T1000 (cell line): ENCODE data around the gene RRAGA.
"Not testable (repeated sequence)": the region's sequence is repeated elsewhere in the genome, so short reads cannot be mapped to it uniquely, and the experiment has no call there.

Experiments used
- DNase-seq: peaks from one replicate; lab custom pipeline; 2025; ENCODE audit warnings: mixed read lengths; lab: John Stamatoyannopoulos, UW

RRAGA gene

GRCh38 chr9:19048966-19049916 is at the start of gene RRAGA:
Gene RRAGA, plus strand, starts transcription at chr9:19049427. Its CDS starts 233 bp downstream, at chr9:19049660.
- peak; percentile 86 for DNase-seq

DNA sequence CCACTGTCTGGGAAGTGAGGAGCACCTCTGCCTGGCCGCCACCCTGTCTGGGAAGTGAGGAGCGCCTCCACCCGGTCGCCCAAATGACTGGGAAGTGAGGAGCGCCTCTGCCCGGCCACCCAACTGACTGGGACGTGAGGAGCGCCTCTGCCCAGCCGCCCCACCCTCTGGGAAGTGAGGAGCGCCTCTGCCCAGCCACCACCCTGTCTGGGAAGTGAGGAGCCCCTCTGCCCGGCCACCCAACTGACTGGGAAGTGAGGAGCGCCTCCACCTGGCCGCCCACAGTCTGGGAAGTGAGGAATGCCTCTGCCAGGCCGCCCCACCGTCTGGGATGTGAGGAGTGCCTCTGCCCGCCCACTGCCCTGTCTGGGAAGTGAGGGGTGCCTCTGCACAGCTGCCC is 49.1 kb upstream of the RRAGA start:
- no peak for DNase-seq

- DNase-seq: no peak
Measured at GRCh38 chr9:19009391-19009965, 39.7 kb upstream of the RRAGA start.

DNA sequence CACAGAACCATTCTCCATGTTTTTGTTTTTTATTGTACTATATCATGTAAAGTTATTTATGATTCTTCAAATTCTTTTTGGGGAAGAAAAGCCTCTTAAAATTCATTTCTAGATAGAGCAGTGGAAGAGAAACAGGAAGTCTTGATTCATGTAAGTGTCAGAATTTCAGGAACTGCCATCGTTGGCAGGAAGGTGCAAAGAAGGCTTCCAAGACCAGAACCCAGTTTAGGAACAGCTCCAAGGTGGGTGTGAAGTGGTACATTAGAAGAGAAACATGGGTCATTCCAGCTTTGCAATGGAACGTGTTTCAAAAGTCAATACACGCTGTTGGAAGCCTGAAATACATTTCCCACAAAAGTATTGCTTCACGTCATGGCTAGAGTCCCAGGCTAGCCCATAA is 31.0 kb upstream of the RRAGA start:
- no peak for DNase-seq

DNA sequence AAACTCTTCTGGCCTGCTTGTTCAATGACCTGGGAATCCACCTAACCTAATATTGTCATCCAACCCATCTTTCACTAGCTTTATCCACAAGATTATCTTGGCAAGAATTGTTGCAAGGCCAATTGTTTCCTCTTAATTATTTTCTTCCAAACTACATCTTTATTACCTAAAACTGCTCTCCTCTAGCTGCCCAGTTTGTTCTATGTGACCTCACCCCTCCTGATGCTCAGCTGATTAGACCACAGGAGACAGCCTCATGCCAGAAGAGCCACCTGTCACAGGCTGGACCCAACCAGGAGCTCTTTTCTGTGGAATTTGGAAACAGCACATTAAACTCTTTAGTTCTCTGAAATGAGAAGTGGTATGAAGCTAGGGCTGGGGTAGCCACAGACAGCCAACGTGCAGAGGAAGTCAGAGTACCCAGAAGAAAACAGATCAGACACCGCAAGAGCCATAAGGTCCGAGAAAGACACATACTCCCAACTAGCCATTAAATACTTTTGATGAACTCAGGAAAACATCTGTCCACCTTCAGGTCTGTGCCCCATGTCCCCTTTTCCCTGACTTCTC is 28.3 kb upstream of the RRAGA start:
- DNase-seq: no peak

GRCh38 chr9:19021649-19022048 is 27.6 kb upstream of the RRAGA start:
- not testable (repeated sequence) for DNase-seq

DNA sequence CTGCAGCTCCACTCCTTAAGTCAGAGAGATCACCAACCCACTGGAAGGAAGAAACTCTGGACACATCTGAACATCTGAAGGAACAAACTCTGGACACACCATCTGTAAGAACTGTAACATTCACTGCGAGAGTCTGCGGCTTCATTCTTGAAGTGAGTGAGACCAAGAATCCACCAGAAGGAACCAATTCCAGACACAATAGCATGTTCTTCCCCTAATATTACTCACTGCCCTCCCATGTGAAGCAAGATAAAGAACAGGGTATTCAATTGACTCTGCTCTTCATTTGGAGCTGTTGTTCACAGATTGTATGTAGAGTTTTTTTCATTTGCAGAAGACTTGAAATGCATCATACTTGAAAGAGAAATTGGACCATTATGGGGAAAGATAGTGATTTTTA is 27.0 kb upstream of the RRAGA start:
- no peak for DNase-seq

- DNase-seq: no peak
Measured at GRCh38 chr9:19023078-19023477, 26.1 kb upstream of the RRAGA start.

DNA sequence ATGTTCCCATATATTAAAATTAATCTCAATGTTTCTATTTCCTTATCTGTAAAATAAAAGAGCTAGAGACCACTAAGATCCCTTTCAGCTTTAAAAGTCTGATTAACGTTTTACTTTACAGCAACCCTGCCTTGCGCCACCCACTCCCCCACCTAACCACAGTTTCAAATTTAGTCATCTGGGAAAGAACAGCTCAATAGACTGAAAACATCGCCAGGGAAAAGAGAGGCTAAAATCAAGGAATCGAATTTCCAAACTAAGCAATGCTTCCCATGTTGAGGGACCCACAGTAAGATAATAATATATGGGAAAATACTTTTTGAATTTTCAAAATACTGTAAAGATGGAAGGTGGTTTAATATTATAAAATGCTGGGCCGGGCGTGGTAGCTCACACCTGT is 22.9 kb upstream of the RRAGA start:
- no peak for DNase-seq

DNA sequence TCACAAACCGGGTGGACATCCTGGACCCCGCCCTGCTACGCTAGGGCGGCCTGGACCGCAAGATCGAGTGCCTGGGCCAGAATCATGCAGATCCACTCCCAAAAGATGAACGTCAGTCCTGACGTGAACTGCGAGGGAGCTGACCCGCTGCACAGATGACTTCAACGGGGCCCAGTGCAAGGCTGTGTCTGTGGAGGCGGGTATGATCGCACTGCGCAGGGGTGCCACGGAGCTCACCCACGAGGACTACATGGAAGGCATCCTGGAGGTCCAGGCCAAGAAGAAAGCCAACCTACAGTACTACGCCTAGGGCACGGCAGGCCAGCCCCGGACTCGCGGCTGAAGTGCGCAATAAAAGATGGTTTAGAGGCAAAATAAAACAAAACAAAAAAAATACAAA is 21.4 kb upstream of the RRAGA start:
- no peak for DNase-seq

GRCh38 chr9:19028835-19029451 is 20.3 kb upstream of the RRAGA start:
- DNase-seq: peak; percentile 12

GRCh38 chr9:19030899-19031298 is 18.3 kb upstream of the RRAGA start:
- no peak for DNase-seq

DNA sequence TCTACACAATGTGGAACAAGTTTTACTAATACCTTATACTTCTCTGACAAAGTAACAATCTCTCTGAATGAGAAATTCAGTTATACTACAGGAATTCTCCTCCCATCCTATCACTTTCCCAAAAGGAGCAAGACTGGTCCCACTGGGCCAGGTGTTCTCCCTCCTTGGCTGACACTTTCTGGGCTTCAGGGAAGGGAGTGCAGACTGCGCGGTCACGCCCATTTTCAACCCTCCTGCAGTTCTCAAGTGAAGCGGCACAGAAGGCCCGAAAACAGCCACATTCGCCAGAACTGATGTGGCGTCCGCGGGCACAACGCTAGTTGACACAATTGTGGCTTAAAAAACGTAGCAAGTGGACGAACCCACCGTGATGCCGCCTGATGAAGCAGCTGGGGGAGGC is 16.8 kb upstream of the RRAGA start:
- no peak for DNase-seq

DNA sequence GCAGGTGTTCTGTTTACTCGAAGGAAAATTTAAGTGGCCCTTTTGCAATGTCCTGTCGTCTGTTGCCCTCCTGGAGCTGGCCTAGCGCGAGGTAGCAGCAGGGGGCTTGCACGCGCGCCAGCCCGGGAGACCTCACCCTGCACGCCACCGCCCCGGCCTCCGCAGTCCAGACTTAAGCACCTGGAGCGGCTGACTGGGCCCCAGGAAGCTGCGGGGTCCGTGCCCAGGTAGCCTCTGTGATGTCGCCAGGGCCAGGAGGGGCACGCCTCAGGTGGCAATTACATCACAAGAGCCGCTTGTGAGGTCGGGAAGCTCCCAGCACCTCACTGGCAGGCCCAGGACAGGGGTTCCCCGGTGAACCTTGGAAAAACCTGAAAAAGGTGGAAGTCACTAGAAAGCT is 16.2 kb upstream of the RRAGA start, which contains the start of gene SAXO1:
SAXO1 (minus strand) TSS at position 195 of the 400 bp plus-strand sequence. CDS start 301 bp downstream, outside the sequence.
- DNase-seq: no peak

DNA sequence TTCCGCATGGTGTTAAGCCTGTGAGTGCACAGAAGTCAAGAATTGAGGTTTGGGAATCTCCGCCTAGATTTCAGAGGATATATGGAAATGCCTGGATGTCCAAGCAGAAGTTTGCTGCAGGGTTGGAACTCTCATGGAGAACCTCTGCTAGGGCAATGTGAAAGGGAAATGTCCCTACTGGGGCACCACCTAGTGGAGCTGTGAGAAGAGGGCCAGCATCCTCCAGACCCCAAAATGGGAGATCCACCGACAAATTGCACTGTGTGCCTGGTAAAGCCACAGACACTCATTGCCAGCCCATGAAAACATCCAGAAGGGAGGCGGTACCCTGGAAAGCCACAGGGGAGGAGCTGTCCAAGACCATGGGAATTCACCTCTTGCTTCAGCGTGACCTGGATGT is 12.6 kb upstream of the RRAGA start:
- DNase-seq: no peak

DNA sequence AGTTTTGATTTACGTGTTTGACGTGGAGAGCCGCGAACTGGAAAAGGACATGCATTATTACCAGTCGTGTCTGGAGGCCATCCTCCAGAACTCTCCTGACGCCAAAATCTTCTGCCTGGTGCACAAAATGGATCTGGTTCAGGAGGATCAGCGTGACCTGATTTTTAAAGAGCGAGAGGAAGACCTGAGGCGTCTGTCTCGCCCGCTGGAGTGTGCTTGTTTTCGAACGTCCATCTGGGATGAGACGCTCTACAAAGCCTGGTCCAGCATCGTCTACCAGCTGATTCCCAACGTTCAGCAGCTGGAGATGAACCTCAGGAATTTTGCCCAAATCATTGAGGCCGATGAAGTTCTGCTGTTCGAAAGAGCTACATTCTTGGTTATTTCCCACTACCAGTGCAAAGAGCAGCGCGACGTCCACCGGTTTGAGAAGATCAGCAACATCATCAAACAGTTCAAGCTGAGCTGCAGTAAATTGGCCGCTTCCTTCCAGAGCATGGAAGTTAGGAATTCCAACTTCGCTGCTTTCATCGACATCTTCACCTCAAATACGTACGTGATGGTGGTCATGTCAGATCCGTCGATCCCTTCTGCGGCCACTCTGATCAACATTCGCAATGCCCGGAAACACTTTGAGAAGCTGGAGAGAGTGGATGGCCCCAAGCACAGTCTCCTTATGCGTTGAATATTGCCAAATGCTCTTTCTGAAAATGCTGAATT is 850 bp downstream of the RRAGA start:
- DNase-seq: no peak

- DNase-seq: no peak
Measured at GRCh38 chr9:19050637-19051591, 1.7 kb downstream of the RRAGA start.

GRCh38 chr9:19057033-19057432 is 7.8 kb downstream of the RRAGA start:
- DNase-seq: no peak

GRCh38 chr9:19074229-19074628 is 25.0 kb downstream of the RRAGA start:
- DNase-seq: no peak

GRCh38 chr9:19074836-19075235 is 25.6 kb downstream of the RRAGA start:
- DNase-seq: no peak

- no peak for DNase-seq
Measured at GRCh38 chr9:19085295-19085694, 36.1 kb downstream of the RRAGA start.
